GM19328 (cell line): ENCODE results near the gene ZNF727.
"Not testable (repeated sequence)": the region's sequence is repeated elsewhere in the genome, so short reads cannot be mapped to it uniquely, and the experiment has no call there.

ENCODE experiments used
- ATAC-seq: cut with Tn5 transposase; IDR thresholded peaks from one replicate; pipeline ENCODE4 v1.9.1; 2021; ENCODE audit warnings: mild to moderate bottlenecking, moderate library complexity; ENCODE audit not compliant: unreplicated experiment

ZNF727 gene

GRCh38 chr7:64045301-64046040, at the start of gene ZNF727:
TSS of gene ZNF727 (plus strand) at chr7:64045434. CDS start at chr7:64045622, 188 bp downstream.
- no peak for ATAC-seq

- ATAC-seq = no peak
These were observed 46.7 kb upstream of the ZNF727 start, which contains the start of gene ZNF722 for GRCh38 chr7:63998549-63998948. TSS of gene ZNF722 (plus strand) at chr7:63998849. CDS start at chr7:63998962, 113 bp downstream.

GRCh38 chr7:64015496-64015895, 29.7 kb upstream of the ZNF727 start:
- ATAC-seq = not testable (repeated sequence)

GRCh38 chr7:64035388-64035787, 9.8 kb upstream of the ZNF727 start:
- no peak for ATAC-seq

- ATAC-seq = no peak
These were observed 8.1 kb upstream of the ZNF727 start for GRCh38 chr7:64037095-64037494.

GRCh38 chr7:64046041-64046389, 781 bp downstream of the ZNF727 start:
- ATAC-seq = no peak

- ATAC-seq = not testable (repeated sequence)
These were observed 32.8 kb downstream of the ZNF727 start for GRCh38 chr7:64077837-64078698.

- ATAC-seq = no peak
These were observed 33.4 kb downstream of the ZNF727 start for GRCh38 chr7:64078699-64078994.

- no peak for ATAC-seq
These were observed 42.3 kb downstream of the ZNF727 start for GRCh38 chr7:64087501-64087900.

- ATAC-seq = not testable (repeated sequence)
These were observed 43.6 kb downstream of the ZNF727 start for GRCh38 chr7:64088863-64089262.
